NCI-H2227 (cell line): ENCODE measurements around the gene SPECC1L.

Experiments used
- DNase-seq: peaks from one replicate; lab custom pipeline; 2025; ENCODE audit not compliant: unreplicated experiment; lab: John Stamatoyannopoulos, UW

SPECC1L gene

GRCh38 chr22:24394254-24394653 lies 123.6 kb downstream of the SPECC1L start:
- DNase-seq, result no peak

GRCh38 chr22:24398409-24398808 lies 127.8 kb downstream of the SPECC1L start:
- DNase-seq, result no peak

- DNase-seq, result no peak
Observed at GRCh38 chr22:24400034-24400725, 129.5 kb downstream of the SPECC1L start.

- DNase-seq, result no peak
Observed at GRCh38 chr22:24400726-24401596, 130.3 kb downstream of the SPECC1L start.

GRCh38 chr22:24401931-24402367 lies 131.3 kb downstream of the SPECC1L start:
- DNase-seq, result no peak

- DNase-seq, result no peak
Observed at GRCh38 chr22:24402460-24403192, 132.0 kb downstream of the SPECC1L start.

GRCh38 chr22:24403346-24403745 lies 132.7 kb downstream of the SPECC1L start:
- DNase-seq, result no peak

- no peak for DNase-seq
Observed at GRCh38 chr22:24404561-24405275, 134.1 kb downstream of the SPECC1L start.

GRCh38 chr22:24405631-24406321 lies 135.1 kb downstream of the SPECC1L start:
- no peak for DNase-seq

GRCh38 chr22:24406322-24407277 lies 136.0 kb downstream of the SPECC1L start:
- no peak for DNase-seq

GRCh38 chr22:24407278-24407665 lies 136.6 kb downstream of the SPECC1L start:
- DNase-seq, result no peak

- DNase-seq, result no peak
Observed at GRCh38 chr22:24407884-24408283, 137.3 kb downstream of the SPECC1L start.

- DNase-seq, result no peak
Observed at GRCh38 chr22:24408630-24409029, 138.0 kb downstream of the SPECC1L start.

GRCh38 chr22:24409707-24410106 lies 139.1 kb downstream of the SPECC1L start:
- DNase-seq, result no peak

- no peak for DNase-seq
Observed at GRCh38 chr22:24410110-24410856, 139.7 kb downstream of the SPECC1L start.

- DNase-seq, result no peak
Observed at GRCh38 chr22:24411256-24412004, 140.8 kb downstream of the SPECC1L start.

- no peak for DNase-seq
Observed at GRCh38 chr22:24412274-24412673, 141.6 kb downstream of the SPECC1L start.

- DNase-seq, result no peak
Observed at GRCh38 chr22:24413271-24413670, 142.6 kb downstream of the SPECC1L start.
